ENCODE measurements around the gene GTF2F2.

GTF2F2 gene

DNA sequence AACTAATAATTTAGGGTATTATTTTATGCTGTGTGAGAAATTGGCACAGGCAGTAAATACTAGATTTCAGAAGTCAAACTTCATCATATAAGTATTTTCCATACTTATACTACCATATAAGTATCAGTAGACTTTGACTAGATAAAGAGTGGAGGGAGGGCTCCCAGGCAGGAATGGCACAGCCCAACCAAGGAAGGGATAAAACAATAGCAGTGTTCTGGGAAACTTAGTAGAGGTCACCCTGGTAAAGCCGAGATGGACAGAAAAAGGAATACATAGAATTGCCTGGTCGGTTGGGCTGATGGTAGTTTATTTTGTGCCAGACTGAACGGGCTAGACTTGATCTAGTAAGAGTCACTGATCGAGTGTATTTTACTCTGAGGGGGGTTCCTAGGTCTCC, 100.1 kb downstream of the GTF2F2 start:
- H3K4me1 ChIP-seq: no peaks in the 10 kb centered on the region
- H3K4me3 ChIP-seq (ENCODE audit: low read depth, low read length): no peak overlapping the region
- H3K9me3 ChIP-seq: no peaks in the 10 kb centered on the region
- no peak for DNase-seq
- no peaks in the 10 kb centered on the region for H3K27me3 ChIP-seq
- no peaks in the 10 kb centered on the region for H3K36me3 ChIP-seq
- TF ChIP-seq CTCF (IDR thresholded peaks at IDR 0.05; ENCODE audit: low read depth, low read length): no peak

GRCh38 chr13:45222516-45222915, 102.2 kb downstream of the GTF2F2 start:
- Histone ChIP-seq H3K27me3 (no peaks in the 10 kb centered on the region), H3K9me3 (no peaks in the 10 kb centered on the region), H3K4me3 (ENCODE audit: low read depth, low read length) (no peak overlapping the region), H3K4me1 (no peaks in the 10 kb centered on the region), H3K36me3 (no peaks in the 10 kb centered on the region)
- no peak for DNase-seq
- TF ChIP-seq CTCF (IDR thresholded peaks at IDR 0.05; ENCODE audit: low read depth, low read length): no peak

- no peaks in the 10 kb centered on the region for H3K36me3 ChIP-seq
- no peak overlapping the region for H3K4me3 ChIP-seq (ENCODE audit: low read depth, low read length)
- no peak for DNase-seq
- no peaks in the 10 kb centered on the region for H3K4me1 ChIP-seq
- H3K27me3 ChIP-seq: no peaks in the 10 kb centered on the region
- H3K9me3 ChIP-seq: no peaks in the 10 kb centered on the region
- TF ChIP-seq CTCF (IDR thresholded peaks at IDR 0.05; ENCODE audit: low read depth, low read length): no peak
These were observed 102.6 kb downstream of the GTF2F2 start for GRCh38 chr13:45222919-45223318.

- Histone ChIP-seq H3K9me3 (no peaks in the 10 kb centered on the region), H3K4me1 (no peaks in the 10 kb centered on the region), H3K4me3 (ENCODE audit: low read depth, low read length) (no peak overlapping the region), H3K27me3 (no peaks in the 10 kb centered on the region), H3K36me3 (no peaks in the 10 kb centered on the region)
- no peak for DNase-seq
- no peak for TF ChIP-seq CTCF (IDR thresholded peaks at IDR 0.05; ENCODE audit: low read depth, low read length)
These were observed 103.9 kb downstream of the GTF2F2 start for GRCh38 chr13:45224176-45224575.

GRCh38 chr13:45225370-45225769, 105.1 kb downstream of the GTF2F2 start:
- no peak for DNase-seq
- H3K4me1 ChIP-seq: no peaks in the 10 kb centered on the region
- H3K36me3 ChIP-seq: no peaks in the 10 kb centered on the region
- no peaks in the 10 kb centered on the region for H3K27me3 ChIP-seq
- H3K9me3 ChIP-seq: no peaks in the 10 kb centered on the region
- no peak for TF ChIP-seq CTCF (IDR thresholded peaks at IDR 0.05; ENCODE audit: low read depth, low read length)
- H3K4me3 ChIP-seq (ENCODE audit: low read depth, low read length): no peak overlapping the region

DNA sequence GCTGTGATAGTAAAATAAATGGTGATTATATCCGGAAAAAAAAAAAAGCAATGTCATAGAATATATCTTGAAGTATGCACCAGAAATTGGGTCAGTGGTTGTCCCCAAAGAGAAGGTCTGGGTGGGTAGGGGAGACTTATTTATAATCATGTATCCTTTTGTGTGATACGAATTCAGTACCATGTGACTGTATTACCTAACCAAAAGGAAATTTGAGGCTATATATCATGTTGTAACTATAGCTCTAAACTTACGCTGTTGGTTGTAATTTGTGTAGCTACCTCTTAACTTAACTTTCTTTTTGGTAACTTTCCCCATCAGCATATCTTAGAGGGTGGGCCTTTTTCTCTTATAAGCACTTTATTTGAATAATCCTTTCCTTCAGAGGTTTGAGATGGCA, 105.7 kb downstream of the GTF2F2 start:
- no peaks in the 10 kb centered on the region for H3K36me3 ChIP-seq
- DNase-seq: no peak
- H3K4me1 ChIP-seq: no peaks in the 10 kb centered on the region
- H3K27me3 ChIP-seq: no peaks in the 10 kb centered on the region
- H3K4me3 ChIP-seq (ENCODE audit: low read depth, low read length): no peak overlapping the region
- no peak for TF ChIP-seq CTCF (IDR thresholded peaks at IDR 0.05; ENCODE audit: low read depth, low read length)
- H3K9me3 ChIP-seq: no peaks in the 10 kb centered on the region

Measured in BE2C (cell line).